HG03571 (cell line): ENCODE results near the gene GOLGA8G.
"Not testable (repeated sequence)": the region's sequence is repeated elsewhere in the genome, so short reads cannot be mapped to it uniquely, and the experiment has no call there.

Source experiments
- ATAC-seq: cut with Tn5 transposase; IDR thresholded peaks from one replicate; pipeline ENCODE4 v1.9.1; 2021; ENCODE audit not compliant: unreplicated experiment

The GOLGA8G gene

GRCh38 chr15:28532954-28533353 is at the start of gene GOLGA8G:
GOLGA8G (minus strand) TSS chr15:28532971; CDS start chr15:28532909, 62 bp downstream.
- not testable (repeated sequence) for ATAC-seq

- ATAC-seq: not testable (repeated sequence)
These were observed 40.6 kb upstream of the GOLGA8G start for GRCh38 chr15:28573351-28573750.

- ATAC-seq: not testable (repeated sequence)
These were observed 20.5 kb upstream of the GOLGA8G start, which contains the start of gene GOLGA6L25 for GRCh38 chr15:28553268-28553667. GOLGA6L25 (plus strand) TSS chr15:28553568; CDS start chr15:28553629, 61 bp downstream.

- not testable (repeated sequence) for ATAC-seq
These were observed 17.6 kb downstream of the GOLGA8G start for GRCh38 chr15:28515208-28515607.

- not testable (repeated sequence) for ATAC-seq
These were observed 18.6 kb downstream of the GOLGA8G start for GRCh38 chr15:28514128-28514527.

- not testable (repeated sequence) for ATAC-seq
These were observed 24.4 kb downstream of the GOLGA8G start for GRCh38 chr15:28508217-28508889.

GRCh38 chr15:28481340-28481739 is 51.4 kb downstream of the GOLGA8G start:
- not testable (repeated sequence) for ATAC-seq
